Inflammatory macrophage (primary cell): Measurements from ENCODE around the gene FLNB.

ENCODE experiments used
- DNase-seq, 2 donors: peaks; one replicate each; pipeline ENCODE4 v3.0.0-alpha.2; 2020 to 2022

FLNB gene

GRCh38 chr3:58144478-58145325, 136.5 kb downstream of the FLNB start:
- DNase-seq = no peak

GRCh38 chr3:58148049-58148448, 139.8 kb downstream of the FLNB start:
- DNase-seq = no peak

DNA sequence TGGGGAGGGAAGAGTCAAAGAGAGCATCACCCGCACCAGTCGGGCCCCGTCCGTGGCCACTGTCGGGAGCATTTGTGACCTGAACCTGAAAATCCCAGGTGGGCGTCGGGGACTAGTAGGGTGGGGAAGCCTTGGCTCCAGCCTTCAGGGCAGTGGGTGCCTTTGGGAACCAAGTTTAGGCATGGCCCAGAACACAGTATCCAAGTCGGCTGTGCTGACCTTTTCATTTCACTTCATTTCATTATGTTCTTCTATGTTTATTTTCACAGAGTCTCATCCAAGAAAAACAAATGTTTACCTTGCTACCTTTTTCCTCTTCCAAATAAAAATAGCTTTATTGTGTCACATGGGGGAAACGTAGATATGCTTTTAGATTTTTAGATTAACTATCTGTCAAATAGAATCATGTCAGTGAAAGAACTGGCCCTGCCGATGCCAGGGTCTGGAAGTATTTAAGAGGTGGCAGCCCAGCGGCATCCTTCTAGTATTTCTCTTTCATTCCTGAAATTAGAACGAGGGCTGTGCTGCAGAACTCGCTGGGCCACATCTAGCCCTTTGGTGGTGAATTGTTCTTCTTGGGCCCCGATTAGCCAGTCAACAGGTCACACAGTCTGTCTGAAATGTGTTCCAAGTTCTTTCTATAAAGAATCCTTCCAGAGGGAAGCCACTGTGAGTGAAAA, 142.0 kb downstream of the FLNB start:
- DNase-seq = no peak

GRCh38 chr3:58150810-58151199, 142.6 kb downstream of the FLNB start:
- no peak for DNase-seq

GRCh38 chr3:58151637-58152036, 143.4 kb downstream of the FLNB start:
- DNase-seq = no peak

- no peak for DNase-seq
Observed at GRCh38 chr3:58152225-58153015, 144.2 kb downstream of the FLNB start.

DNA sequence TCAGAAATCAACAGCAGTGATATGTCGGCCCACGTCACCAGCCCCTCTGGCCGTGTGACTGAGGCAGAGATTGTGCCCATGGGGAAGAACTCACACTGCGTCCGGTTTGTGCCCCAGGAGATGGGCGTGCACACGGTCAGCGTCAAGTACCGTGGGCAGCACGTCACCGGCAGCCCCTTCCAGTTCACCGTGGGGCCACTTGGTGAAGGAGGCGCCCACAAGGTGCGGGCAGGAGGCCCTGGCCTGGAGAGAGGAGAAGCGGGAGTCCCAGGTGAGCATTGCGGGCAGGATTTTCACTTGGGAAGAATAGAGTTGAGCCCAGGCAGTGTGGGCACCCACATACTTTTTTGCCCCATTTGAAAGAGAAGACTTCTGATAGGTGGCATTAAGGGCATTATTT, 145.1 kb downstream of the FLNB start:
- DNase-seq = no peak

- DNase-seq = no peak
Observed at GRCh38 chr3:58154626-58155449, 146.6 kb downstream of the FLNB start.

DNA sequence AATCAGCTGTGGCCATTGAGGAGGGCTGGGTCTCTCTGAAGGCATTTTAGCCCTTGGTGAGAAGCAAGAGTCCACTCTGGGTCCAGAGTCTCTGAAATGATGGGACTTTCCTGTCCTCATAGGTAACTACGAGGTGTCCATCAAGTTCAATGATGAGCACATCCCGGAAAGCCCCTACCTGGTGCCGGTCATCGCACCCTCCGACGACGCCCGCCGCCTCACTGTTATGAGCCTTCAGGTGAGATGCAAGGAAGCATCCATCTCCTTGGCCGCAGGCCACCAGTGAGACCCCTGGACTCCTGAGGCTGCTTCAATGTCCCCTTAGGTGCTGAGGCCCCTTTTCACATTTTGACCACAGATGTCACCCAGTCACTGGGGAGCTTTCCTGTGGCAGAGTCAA, 147.6 kb downstream of the FLNB start:
- no peak for DNase-seq

- DNase-seq = no peak
Observed at GRCh38 chr3:58157700-58158099, 149.5 kb downstream of the FLNB start.

DNA sequence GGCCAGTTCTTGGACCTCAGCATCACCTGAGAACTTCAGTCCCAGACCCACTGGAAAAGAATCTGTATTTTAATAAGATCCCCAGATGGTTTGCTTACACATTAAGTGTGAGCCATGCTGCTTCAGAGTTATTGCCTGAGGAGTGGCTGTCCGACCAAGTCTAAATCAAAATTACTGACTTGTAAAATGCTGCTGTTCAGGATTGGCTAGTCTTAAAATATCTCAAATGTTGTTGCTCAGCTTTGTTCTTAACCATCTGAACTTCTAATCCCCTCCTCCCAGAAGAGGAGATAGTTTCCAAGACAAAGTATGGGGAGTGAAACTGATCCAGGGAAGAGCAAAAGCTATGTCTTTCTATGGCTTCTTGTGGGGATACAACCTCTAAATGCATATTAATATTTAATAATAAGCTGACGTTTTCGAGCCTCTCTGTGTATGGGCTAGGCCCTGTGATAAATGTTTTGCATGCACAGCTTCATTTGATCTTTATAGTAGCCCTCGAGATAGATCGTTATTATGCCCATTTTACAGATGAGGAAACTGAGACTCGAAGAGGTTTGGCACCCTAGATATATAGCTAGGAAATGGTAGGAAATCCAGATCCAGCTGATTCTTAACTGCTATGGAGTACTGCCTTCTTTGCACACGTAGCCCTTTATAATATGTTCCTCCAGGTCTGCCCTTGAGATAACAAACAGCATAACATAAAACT, 150.4 kb downstream of the FLNB start:
- DNase-seq = no peak

- no peak for DNase-seq
Observed at GRCh38 chr3:58160399-58160798, 152.2 kb downstream of the FLNB start.

DNA sequence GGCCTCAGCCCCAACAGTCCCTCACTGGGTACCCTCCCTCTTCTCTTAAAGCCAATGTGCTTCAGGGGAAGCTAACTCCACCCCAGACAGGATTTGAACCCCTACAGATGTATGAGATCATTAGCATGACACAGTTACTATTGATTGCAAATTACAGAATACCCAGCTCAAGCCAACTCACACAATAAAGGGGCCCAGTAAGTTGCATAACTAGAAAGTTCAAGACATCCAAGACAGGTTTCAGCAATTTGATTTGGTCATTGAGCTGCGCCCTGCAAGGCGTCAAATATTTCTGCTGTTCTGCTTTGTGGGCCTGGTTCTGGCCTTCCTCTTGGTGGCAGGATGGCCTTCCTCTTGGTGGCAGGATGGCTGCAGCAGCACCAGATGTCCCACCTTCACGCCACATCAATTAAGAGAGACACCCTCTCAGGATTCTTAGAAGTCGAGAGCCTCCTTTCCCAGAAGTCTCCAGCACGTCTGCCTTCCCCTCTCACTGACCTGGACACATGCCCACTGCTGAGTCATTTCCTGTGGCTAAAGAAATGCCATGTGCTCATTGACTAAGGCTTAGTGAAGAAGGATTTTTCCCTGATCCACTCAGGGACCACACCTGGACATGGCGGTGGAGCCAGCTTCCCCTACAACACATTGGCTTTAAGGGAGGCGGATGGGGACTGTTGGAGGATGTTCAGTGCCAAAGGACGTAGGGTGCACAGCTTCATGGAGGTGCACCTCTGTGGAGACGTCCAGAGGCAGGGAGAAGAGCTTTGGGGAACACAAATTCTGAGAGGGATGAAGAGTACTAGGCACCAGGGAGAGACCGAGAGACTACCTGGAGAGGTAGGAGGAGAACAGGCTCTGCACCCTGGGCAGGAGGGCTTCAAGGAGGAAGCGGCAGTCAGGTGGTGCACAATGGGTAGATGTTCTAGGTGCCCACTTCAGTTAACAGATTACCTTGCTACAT, 153.5 kb downstream of the FLNB start:
- DNase-seq = peak; percentile 59 to 64

DNA sequence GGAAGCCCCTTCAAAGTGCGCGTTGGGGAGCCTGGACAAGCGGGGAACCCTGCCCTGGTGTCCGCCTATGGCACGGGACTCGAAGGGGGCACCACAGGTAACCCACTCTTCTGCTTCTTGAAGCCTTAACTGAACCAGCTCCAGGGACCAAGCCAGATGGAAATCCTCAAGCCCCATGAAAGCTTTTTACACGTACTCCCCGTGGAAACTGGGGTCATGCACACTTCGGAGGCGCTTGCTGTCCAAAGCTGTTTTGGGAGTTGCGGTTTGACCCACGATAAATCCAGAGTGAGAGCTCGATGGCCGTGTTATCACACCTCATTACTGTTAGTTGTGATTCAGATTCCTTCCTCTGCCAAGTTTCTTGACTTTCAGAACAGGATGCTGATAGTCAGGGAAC, 155.0 kb downstream of the FLNB start:
- DNase-seq = no peak

DNA sequence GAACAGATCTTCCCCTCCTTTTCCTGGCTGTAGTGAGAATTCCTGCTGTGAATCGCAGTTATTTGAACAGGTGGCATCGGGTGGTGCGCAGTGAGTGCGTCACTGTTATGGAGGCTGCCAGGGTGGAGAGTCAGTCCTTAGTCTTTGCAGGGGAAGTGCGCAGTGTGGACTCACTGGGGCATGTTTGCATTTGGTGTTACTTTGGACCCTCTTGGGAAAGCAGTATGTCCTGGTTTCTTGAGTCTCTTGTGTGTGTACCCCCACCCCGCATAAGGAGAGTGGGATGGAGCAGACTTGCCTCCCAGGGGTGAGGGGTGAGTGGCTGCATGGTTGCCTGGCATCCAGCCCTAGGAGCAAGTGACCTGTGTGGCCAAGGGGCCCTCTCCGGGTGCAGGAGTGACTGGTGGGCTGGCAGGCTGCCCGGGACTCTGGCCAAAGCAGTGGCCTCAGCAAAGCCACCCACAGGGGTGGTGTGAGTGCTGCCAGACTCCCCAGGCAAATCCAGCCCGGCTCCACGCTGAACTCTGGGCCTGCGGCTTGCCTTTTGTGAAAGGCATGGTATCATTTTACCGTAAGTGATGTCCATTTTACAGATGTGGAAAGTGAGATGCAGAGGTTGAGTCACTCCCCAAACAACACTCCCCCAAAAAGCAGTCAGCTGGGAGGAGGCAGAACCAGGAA, 156.1 kb downstream of the FLNB start:
- no peak for DNase-seq

DNA sequence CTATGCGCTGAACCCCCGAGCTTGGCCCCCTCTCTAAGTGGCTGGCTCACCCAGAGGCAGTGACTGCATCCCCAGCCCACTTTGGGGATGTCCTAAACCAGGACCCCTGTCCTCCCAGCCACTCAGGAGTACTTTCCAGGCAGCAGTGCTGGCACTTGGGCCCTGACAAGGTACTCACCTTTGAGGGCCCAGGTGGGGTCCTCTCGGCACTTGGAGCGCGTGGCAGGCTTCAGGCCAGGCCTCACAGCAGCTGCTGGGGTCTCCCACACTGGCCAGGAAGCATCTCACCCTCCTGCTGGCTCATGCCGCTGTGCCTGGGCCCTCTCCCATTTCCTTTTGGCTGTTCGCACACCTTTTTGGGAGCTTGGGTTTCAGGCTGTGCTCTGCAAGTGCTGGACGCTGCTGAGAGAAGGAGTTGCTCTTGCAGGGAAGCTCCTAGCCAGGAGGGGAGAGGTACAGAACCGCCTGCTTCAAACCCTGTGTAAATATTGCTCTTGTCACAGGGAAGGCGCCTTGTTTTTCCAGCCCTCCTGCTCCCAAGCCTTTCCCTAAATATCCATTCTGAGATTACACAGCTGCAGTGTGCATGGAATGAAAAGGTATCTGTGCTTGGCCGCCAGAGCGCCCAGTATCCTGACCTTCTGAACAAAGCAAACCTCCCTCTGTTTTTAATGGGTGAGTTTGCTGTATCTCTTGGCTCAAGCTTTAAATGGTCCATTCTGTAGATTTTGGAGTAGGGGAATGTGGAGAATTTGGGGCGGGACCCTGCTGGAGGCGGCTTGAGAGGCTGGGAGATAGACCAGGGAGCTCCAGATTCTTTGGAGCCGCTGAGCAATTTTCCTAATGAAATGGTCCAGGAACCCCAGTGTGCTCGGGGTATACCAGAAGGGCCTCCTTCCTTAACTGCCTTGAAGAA, 156.9 kb downstream of the FLNB start:
- no peak for DNase-seq

DNA sequence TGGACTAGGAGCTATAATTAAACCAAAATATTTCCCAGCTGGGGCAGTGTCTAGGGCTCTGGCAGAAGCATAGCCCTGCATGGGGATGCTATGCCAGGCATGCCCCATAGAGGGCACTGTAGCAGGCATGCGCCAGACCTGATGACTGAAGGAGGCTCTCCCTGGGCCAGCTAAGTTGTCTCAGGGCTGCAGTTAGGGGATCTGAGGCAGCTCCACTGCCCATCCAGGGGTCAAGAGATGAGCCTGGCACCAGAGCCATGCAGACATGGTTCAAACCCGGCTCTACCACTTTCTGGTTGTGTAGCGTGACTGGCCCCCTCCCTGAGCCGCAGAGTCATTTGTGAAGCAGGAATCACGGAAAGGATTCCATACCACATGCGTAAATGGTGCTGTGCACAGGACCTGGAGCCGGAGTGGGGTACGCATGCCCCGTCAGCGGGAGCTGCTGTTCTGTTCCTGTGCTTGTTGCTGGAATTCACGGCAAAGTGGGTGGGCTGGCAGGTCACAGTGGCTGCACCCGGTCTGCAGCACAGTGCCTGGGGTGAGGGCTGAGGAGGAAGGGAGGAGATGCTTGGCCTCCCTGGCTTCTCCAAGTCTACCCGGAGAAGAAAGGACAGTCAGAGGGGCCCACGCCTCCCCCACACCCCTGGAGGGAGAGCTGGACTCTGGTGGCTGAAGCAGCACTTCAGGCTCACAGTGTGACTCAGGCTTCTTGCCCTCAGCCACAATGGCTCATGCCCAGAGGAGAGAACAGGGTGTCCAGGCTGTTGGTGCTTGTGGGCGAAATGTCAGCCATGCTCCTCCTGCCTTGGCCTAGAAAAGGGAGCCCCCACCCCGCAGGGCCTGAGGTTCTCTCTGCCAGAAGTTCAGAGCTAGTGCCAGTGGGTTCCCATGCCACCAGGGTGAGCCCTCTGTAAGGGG, 159.5 kb downstream of the FLNB start:
- DNase-seq = peak; percentile 49 to 65

GRCh38 chr3:58168498-58168897, 160.3 kb downstream of the FLNB start:
- no peak for DNase-seq
